Neural cell (in vitro differentiated cells): ENCODE measurements around the gene PLCB1.

ENCODE experiments used
- CTCF ChIP-seq: fragments of 450-650 bp; IDR thresholded peaks from 2 replicates; pipeline ENCODE4 v1.5.1; 2014; ENCODE audit warnings: antibody characterized with exemption, mild to moderate bottlenecking, moderate library complexity; ENCODE audit not compliant: poor library complexity, severe bottlenecking
- POLR2AphosphoS5 ChIP-seq: IDR thresholded peaks from 2 replicates; pipeline ENCODE4 v1.6.1; 2012
- RAD21 ChIP-seq: fragments of 450-650 bp; conservative IDR thresholded peaks from 2 replicates; pipeline ENCODE4 v1.6.1; 2014; ENCODE audit warnings: antibody characterized with exemption, mild to moderate bottlenecking, moderate library complexity
- REST ChIP-seq: IDR thresholded peaks from 2 replicates; pipeline ENCODE4 v1.6.1; 2012; ENCODE audit warnings: borderline replicate concordance
- TAF1 ChIP-seq: IDR thresholded peaks from 2 replicates; pipeline ENCODE4 v1.6.1; 2012; ENCODE audit warnings: low read depth

GRCh38 chr20:8787090-8787489, 655.0 kb downstream of the PLCB1 start:
- no peak for TF ChIP-seq RAD21
- TF ChIP-seq CTCF, result no peak
- TF ChIP-seq REST, result no peak
- TF ChIP-seq POLR2AphosphoS5, result no peak
- TF ChIP-seq TAF1, result no peak
